SKM-1 treated with dmso at 0.1 percent for 144 hours (cell line): ENCODE measurements around the gene LRFN5.
"Not testable (repeated sequence)": the region's sequence is repeated elsewhere in the genome, so short reads cannot be mapped to it uniquely, and the experiment has no call there.

Experiments used
- DNase-seq: peaks from one replicate; lab custom pipeline; 2025; ENCODE audit not compliant: unreplicated experiment; lab: John Stamatoyannopoulos, UW

The LRFN5 gene

DNA sequence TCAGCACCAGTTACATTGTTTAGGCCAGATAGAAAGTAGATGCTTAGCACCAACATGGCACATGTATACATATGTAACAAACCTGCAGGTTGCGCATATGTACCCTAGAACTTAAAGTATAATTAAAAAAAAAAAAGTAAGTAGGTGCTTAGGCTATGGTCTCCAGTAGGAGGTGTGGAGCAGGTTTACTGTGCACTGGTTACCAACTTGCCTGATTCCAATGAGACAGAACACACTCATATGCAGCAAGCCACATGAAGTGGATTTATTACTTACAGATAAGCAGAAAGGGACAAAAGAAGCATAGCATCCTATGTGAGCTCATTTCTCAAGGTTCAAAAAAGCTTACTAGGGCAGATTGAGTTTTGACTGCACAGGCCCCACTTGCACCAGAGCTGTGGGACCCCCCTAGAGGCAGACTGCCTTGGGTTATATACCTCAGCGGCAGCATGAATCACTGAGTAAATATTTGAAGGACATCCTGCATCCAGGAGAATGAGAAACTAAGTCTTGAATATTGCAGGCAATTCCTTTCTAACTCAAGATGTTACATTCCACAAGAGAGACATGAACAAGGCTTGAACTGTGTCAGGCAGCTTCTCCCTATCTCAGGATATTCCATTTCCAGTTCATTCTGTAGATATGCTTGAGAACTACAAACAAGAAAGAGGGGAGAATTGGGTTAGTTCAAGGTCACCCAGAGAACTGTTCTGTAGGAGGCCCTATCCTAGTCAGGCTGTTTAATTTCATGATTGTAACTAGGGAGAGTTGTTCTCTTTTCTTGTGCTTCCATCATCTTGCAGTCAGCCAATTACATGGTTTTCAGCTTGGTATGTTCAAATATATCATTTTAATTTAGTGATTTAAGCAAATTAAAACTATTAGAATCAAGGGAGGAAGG, 30.1 kb downstream of the LRFN5 start:
- no peak for DNase-seq

GRCh38 chr14:41641690-41642089, 35.0 kb downstream of the LRFN5 start:
- DNase-seq = no peak

DNA sequence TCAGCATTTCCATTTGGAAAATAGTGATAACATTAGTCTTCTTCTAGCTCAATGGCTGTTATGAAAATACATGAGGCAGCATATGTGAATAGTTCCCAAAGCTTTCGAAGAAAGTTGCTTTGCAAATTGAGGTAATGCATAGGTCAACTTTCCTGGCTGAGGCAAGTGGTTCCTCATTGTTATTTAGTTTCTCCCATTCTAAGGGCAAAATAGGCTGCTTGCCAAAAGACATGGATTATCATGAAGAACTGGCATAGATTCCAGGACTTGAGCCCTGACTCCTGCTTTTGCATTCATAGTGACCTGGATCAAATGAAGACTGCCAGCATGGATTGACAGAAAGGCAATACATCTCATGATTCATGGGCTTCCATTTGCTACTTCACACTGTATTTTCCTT, 35.7 kb downstream of the LRFN5 start:
- DNase-seq = no peak

DNA sequence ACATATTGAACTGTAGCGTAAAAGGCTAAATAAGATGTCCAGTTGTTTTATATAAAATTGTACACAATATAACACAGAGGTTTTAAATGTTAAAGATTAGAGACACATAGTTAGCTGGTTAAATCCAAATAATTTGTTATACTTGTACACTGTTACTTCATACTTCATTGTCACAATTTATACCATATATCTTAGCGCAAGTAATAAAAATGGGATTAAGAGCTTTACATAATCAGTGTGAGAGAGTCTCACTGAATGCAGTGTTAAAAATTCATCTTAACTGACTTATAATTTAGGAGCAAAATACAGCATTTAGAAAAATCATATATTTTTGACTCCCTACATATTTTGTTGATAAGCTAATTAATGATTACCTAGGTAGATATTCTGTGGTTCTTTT, 36.1 kb downstream of the LRFN5 start:
- no peak for DNase-seq

GRCh38 chr14:41644606-41645005, 37.9 kb downstream of the LRFN5 start:
- DNase-seq = no peak

DNA sequence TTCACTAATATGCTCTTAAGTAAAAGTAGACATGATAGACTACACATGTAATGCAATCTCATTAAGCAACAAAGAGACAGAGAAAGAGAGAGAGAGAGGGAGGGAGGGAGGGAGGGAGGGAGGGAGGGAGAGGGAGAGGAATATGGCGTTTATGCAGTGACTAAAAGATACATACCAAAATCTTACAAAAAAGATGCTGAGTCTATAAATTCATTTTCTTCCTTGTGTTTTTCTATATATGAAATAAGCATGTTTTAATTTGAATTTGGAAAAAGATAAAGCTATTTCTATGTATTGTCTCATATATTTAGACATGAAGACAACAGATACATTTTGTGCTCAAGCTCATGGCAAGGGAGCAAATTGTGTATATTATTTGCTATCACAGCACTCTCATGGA, 44.1 kb downstream of the LRFN5 start:
- no peak for DNase-seq

DNA sequence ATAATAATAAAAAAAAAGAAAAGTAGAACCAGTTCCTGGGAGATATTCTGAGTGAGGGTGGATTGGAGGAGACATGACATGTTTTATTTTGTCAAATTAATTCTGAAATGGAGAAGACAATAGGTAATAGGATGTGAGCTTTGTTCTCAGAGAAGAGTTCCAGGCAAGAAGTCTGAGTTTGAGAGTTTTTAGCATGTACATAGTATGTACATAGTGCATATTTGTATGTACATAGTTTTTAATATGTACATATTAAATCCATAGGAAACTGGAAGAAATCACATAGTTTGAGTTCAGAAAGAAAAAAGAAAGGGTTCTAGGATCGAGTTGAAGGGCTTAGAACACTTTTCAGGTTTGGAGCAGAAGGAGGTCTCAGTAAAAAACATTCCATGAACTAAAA, 47.5 kb downstream of the LRFN5 start:
- DNase-seq = no peak

DNA sequence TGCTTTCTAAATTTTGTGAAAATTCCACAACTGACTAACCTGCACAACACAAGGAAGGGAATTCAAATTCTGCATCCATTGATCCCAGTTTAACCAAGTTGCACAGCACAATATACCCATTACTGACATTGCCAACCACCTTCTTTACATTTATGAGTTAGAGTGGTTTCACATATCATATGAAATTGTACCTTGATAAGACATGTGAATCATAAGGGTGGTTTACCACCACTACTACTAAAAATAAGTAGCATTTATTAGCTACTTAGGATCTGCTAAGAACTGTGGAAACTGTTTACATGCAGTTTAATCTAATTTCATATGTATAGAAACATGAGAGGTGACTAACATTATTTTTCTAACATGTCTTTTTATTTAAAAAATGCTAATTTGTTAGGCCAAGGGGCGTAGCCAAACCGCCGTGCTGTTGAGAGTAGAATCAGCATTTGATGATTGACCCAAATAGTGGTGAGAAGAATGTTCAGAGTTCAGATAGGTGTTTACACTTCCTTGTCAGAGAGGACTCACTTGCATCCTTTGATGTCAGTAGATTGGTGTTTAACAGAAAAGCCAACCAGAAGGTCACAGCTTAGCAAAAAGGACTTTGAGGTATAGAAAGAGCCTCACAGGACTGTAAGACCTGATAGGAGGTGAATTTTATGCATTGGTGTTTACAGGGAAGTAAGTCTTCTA, 56.2 kb downstream of the LRFN5 start:
- no peak for DNase-seq

GRCh38 chr14:41663473-41663850, 56.8 kb downstream of the LRFN5 start:
- DNase-seq = no peak

DNA sequence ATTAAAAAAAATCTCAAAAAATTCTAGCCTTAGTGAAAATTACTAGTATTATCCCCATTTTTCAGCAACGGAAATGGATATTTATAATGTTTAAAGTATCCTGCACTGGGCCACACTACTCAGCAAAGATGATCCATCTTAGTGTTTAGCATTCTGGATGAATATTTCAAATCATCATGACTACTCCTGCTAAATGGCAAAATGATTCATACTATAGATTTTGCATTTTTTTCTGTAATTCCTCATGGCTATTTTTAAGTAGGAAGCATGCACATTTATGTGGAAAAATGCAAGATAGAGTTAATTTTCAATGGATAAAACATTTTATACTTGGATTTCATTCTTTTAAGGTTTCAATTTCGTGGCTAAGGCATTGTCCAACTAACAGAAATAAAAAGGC, 59.6 kb downstream of the LRFN5 start:
- DNase-seq = no peak

DNA sequence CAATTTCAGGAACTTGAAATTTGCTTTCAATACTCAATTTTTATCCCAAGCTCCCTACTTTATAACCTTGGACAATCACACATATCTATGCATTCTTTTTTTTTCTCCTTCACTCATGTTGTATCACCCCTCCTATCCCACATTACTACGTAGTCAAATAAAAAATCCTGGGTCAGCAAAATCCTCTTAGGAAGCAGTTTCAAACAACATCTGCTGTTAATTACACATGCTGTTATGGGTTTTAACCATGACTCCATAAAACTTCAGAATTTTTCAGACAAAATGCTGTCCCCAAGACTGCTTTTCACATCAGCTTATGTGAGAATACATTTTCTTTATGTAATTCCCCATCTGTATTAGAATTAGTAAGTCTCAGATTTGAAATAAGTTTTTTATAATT, 61.7 kb downstream of the LRFN5 start:
- DNase-seq = no peak

GRCh38 chr14:41673601-41674000, 66.9 kb downstream of the LRFN5 start:
- not testable (repeated sequence) for DNase-seq

DNA sequence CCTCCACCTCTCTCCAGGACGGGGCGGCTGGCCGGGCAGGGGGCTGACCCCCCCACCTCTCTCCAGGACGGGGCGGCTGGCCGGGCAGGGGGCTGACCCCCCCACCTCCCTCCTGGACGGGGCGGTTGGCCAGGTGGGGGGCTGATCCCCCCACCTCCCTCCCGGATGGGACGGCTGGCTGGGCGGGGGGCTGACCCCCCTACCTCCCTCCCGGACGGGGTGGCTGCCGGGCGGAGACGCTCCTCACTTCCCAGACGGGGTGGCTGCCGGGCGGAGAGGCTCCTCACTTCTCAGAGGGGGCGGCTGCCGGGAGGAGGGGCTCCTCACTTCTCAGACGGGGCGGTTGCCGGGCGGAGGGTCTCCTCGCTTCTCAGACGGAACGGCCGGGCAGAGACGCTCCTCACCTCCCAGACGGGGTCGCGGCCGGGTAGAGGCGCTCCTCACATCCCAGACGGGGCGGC, 67.9 kb downstream of the LRFN5 start:
- not testable (repeated sequence) for DNase-seq

- no peak for DNase-seq
Measured at GRCh38 chr14:41699486-41699885, 92.8 kb downstream of the LRFN5 start.

- peak; percentile 81 for DNase-seq
Measured at GRCh38 chr14:41718477-41719166, 111.9 kb downstream of the LRFN5 start.

- DNase-seq = no peak
Measured at GRCh38 chr14:41739203-41739602, 132.5 kb downstream of the LRFN5 start.

DNA sequence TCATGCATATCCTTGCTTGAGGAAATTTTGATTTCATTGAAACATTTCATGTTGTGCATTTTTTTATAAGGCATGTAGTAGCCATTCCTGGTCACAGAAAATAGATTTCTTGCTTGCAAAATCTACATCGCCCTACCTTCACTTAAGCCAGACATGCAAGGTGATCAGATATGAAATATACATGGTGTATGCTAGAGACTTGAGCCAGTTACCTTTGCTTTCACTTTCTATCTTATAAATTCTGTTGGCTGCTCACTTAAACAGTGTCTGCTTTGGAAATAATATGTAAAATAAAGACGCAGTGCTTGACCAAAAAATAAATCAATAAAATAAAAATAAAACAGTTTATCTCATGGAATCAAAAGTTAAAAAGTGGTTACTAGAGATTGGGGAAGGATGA, 136.5 kb downstream of the LRFN5 start:
- DNase-seq = no peak

DNA sequence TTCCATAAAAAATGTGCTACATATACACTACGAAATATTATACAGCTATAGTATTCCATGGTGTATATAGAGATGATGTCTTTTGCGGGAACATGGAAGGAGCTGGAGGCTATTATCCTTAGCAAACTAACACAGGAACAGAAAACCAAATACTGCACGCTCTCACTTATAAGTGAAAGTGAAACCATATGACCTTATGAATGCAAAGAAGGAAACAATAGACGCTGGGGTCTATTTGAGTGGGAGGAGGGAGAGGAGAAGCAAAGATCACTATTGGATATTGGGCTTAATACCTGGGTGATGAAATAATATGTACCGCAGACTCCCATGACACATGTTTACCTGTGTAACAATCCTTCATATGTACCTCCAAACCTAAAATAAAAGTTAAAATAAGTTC, 142.8 kb downstream of the LRFN5 start:
- no peak for DNase-seq

DNA sequence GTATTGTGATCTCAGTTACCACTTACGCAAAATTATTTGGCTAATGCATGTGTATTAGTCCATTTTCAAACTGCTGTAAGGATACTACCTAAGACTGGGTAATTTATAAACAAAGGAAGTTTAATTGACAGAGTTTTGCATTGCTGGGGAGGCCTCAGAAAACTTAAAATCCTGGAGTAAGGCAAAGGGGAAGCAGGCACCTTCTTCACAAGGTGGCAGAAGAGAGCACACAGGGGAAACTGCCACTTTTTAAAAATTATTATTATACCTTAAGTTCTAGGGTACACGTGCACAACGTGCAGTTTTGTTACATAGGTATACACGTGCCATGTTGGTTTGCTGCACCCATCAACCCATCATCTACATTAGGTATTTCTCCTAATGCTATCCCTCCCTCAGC, 143.9 kb downstream of the LRFN5 start:
- not testable (repeated sequence) for DNase-seq

GRCh38 chr14:41758011-41758665, 151.5 kb downstream of the LRFN5 start:
- DNase-seq = no peak

- no peak for DNase-seq
Measured at GRCh38 chr14:41761204-41761603, 154.5 kb downstream of the LRFN5 start.
